Measurements from ENCODE around the gene TRPV4.

GRCh38 chr12:109741286-109741969 is 91.8 kb downstream of the TRPV4 start:
- TF ChIP-seq CTCF (conservative IDR thresholded peaks at IDR 0.05 in 1 of 2, IDR thresholded peaks at IDR 0.05 in 1 of 2; ENCODE audit: extremely low read depth in 1 of 2, insufficient read depth in 1 of 2, low read depth in 1 of 2, low read length in 2 of 2) (no peak), EZH2 (IDR thresholded peaks at IDR 0.05; ENCODE audit: borderline replicate concordance, low read length) (no peak)

All from mammary epithelial cell (primary cell).